HG03039 (cell line): Measurements from ENCODE around the gene MRPL55.

Experiments used
- ATAC-seq: cut with Tn5 transposase; IDR thresholded peaks from one replicate; pipeline ENCODE4 v1.9.1; 2021; ENCODE audit warnings: mild to moderate bottlenecking, moderate library complexity; ENCODE audit not compliant: unreplicated experiment

The MRPL55 gene

DNA sequence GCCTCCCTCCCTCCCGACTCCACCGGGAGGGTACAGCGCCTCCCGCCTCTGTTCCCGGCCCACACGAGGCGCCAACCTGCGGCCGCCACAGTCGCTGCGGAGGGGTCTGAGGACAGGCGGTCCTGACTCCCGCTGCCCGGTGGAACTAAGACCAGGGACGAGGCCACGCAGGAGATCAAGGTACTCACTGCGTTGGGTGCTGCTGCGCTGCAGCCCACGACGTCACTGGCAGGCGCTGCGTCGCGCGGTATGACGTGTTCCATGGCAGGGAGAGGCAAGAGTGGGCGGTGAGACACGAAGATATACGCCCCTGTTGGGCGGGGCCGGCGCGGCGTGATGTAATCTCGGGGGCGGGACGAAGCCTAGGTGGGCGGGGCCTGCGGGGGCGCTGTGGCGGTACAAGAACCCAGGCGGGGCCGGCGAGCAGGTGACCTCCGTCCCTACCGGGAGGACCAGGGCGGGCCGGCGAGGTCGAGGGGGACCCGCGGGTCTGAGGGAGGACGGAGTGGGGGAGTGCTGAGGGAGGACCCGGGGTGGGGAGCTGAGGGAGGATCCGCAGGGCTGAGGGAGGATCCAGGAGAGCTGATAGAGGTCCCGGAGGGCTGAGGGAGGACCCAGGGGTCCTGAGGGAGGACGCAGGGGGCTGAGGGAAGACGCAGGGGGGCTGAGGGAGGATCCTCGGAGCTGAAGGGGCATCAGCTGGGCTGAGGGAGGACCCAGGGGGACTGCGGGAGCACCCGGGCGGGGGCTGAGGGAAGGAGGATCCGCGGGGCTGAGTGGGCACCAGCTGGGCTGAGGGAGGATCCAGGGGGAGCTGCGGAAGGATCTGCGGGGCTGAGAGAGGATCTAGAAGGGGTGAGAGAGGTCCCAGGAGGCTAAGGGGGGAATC, at the start of gene MRPL55:
Gene MRPL55, minus strand, starts transcription at position 227 of the 889 bp plus-strand sequence. CDS start 1,039 bp downstream, outside the sequence.
- peak; percentile 83 for ATAC-seq

DNA sequence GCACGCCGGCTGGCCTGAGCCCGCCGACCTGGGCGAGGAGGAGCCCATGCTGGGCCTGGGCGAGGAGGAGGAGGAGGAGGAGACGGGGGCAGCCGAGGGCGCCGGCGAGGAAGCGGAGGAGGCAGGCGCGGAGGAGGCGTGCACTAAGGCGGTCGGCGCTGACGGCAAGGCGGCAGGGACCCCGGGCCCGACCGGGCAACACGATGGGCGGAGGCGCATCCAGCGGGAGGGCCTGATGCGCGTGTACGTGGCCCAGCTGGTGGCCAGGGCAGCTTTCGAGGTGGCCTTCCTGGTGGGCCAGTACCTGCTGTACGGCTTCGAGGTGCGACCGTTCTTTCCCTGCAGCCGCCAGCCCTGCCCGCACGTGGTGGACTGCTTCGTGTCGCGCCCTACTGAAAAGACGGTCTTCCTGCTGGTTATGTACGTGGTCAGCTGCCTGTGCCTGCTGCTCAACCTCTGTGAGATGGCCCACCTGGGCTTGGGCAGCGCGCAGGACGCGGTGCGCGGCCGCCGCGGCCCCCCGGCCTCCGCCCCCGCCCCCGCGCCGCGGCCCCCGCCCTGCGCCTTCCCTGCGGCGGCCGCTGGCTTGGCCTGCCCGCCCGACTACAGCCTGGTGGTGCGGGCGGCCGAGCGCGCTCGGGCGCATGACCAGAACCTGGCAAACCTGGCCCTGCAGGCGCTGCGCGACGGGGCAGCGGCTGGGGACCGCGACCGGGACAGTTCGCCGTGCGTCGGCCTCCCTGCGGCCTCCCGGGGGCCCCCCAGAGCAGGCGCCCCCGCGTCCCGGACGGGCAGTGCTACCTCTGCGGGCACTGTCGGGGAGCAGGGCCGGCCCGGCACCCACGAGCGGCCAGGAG, 49.3 kb upstream of the MRPL55 start:
- no peak for ATAC-seq

DNA sequence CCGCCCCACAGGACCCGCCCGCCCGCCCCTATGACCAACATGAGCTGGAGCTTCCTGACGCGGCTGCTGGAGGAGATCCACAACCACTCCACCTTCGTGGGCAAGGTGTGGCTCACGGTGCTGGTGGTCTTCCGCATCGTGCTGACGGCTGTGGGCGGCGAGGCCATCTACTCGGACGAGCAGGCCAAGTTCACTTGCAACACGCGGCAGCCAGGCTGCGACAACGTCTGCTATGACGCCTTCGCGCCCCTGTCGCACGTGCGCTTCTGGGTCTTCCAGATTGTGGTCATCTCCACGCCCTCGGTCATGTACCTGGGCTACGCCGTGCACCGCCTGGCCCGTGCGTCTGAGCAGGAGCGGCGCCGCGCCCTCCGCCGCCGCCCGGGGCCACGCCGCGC, 48.6 kb upstream of the MRPL55 start:
- ATAC-seq = no peak

DNA sequence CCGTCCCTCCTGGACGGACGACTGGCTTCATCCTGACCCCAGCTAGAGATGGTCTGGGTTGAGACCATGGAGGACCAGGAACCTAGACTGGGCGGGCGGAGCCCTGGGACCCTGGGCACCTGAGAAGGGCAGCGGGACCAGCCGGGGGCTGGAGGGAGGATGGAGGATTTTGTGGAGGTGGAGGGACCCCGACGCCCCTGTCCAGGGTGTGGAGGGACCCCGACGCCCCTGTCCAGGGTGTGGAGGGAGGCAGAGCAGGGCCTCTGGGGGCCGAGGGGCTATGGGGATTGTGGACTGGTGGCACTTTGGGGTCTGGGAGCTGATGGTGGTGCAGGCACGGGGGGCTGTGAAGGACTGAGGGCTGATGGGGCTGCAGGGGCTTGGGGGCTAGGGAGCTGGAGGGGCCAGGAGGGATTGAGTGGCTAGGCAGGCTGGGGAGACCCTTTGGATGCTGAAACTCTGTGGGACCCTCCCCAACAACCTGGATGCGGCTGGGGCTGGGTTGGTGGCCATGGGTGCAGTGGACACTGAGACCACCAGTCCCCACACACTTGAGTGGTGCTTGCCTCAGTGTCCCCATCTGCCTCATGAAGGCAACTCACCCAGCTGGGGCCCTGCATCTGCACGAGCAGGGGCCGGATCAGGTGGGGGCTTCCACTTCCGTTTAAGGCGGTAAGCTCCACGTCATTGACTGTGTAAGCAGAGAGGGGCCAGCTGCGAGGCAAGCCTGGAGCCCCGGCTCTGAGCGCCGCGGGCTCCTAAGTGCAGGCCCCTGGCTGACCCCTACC, 48.0 kb upstream of the MRPL55 start:
- ATAC-seq = no peak

DNA sequence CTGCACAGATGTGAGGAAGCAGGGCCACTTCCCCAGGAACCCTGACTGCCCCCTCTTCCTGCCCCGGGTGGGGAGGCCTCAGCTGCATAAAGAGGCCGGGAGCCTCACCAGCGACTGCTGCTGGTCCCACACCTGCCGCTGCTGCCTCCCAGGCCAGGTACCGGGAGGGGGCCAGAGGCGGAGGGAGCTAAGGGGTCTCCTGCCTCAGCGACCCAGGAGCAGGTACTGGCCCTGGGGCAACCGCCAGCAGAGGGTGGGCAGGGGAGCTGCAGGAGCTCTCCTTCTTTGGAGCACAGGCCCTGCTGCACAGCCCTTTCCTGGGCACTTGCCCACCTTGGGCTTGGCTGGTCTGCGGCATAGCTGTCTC, 47.4 kb upstream of the MRPL55 start:
- no peak for ATAC-seq

DNA sequence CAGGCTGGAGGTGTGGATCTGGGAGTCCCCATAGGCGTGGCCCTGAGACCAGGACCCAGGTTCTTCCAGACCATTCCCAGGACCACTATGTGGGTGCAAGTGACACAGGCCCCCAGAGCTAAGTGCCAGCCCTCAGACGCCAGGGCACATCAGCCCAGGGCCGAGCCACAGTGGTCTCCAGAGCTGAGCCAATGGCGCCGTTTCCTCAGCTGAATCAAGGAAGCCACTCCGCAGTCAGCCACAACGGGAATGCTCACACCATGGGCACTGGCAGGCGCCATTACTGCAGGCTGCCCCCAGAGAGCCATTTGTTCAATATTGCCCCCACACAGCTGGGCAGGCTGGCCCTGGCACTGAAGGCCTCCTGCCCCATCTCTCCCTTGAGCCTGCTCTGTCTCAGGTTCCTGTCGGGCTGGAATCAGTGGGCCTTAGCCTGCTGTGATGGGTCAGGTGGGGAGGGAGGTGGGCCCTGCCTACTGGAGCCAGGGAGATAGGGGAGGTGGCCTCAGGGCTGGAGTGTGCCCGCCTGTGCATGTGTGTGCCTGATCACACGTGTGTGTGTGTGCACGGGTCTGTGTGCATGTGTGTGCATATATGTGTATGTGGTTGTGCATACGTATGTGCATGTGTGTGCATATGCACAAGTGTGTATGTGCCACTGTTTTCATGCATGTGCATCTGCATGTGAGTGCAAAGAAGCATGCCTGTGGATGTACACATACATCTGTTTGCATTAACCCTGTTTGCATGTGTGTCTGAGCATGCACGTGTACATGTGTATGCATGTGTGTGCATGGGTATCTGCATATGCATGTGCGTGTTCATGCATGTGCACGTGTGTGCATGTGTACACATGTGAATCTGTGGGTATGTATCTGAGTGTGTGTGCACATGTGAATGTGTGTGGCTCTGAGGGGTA, 46.8 kb upstream of the MRPL55 start:
- ATAC-seq = no peak

DNA sequence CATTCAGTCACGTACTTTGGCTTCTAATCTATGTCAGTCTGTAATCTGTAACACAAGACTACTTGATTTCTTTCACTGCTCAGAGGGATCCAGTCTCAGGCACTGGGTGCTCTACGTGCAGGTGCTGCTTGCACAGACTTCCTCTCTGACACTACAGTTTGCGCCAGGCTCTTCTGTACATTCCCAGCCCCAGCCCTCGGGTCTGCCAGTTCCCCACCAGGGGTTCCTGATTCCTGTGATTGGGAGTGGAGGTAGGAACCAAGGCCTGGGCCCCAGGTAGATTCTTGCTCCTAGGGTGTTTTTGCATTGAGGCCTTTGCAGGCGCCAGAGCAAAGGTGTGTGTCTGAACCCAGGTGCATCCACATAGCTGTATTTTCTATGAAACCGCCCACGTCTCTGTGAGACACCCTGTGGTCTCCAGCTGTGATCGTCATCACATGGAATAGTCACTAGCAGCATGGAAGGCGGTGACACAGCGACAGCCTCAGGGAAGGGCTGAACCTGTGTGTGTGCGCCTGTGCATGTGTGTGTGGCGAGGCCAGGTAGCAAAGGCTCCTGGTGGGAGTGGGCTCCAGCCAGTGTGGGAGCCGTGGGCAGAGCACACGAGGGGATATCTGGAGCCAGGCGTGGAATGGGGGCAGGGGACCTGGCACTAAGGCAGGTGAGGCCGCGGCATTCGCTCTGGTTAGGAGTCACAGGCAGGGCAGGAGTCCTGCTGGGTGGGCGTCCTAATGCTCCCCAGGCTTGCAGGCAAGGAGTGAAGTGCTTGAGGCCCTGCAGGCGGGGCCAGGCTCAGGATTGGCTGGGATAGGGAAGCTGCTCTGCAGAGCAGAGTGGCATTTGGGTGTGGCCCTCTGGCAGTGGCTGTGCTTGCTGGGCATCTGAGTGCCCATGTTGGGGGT, 45.8 kb upstream of the MRPL55 start:
- ATAC-seq = no peak

DNA sequence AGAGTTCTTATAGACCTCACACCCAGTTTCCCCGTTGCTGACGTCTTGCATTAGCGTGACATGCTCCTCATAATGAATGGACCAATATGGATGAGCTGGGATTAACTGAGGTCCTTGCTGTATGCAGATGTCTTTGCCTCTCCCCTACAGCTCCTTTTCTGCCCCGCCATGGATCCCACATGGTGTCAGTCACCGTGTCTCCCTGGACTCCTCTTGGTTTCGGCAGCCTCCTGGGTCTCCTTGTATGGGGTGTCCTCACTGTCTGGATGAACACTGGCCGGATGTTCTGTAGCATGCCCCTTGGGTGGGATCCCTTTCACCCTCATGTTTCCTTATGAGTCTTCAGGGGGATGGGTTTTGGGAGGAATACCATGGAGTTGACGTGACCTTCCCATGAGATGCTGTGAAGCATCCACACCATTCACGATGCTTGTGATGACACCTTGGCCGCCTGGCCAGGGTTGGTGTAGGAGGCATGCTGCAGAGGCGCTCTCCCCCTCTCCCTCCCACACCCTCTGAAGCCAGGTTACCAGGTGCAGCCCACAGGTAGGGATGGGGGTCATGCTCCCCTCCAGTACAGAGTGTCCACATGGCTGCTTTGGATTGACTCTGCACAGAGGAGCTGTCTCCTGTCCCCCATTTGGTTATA, 45.0 kb upstream of the MRPL55 start:
- ATAC-seq = no peak

DNA sequence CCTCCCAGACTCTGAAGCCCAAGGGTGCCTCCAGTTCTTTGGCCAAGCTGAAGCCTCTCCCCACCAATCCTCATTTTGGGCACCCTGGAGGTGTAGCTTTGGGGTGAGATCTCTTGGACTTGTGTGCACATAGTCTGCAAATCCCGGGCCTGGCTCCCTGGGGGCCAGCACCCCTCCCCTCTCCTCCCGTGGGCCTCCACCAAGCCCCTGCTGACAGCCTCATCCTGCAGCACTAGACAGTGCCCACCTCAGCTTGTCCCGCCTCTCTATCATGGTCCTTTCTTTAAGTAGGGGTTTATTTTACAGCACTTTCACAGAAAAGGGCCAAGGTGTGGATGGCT, 43.8 kb upstream of the MRPL55 start:
- ATAC-seq = no peak

DNA sequence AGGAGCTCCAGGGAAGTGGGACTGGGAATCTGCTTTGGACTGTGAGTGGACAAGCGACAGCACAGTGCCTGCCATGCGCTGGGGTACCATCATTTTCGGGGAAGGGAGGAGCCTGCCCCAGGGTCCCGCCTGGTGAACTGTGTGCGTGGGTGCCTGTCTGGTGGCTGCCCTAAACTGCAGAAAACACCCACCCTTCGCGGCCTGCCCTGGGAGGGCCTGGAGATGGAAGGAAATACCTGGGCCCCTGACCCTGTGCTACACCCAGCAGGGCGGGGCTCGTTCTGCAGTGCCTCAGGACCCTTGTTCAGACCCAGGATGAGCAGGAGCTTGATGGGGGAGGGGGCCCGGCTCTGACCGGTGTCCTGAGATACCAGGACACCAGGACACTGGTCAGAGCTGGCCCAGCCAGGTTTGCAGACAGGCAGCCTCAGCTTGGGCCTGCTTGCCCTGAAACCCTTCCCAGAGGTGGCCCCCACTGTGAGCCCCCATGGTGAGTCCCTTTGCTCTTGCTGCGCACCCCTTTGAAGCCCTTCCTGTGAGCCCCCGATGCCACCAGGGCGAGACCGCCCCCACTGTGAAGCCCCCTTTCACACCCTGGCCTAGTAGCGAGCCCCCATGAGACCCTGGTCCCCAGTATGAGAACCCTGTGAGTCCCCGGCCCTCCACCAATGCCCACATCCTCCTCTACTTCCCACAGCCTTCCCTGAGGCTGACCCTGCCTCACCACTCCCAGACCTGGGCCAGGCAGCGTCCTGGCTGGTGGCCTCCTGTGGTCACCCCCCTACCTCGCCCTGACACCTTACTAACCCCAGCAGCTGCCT, 43.2 kb upstream of the MRPL55 start:
- ATAC-seq = no peak

DNA sequence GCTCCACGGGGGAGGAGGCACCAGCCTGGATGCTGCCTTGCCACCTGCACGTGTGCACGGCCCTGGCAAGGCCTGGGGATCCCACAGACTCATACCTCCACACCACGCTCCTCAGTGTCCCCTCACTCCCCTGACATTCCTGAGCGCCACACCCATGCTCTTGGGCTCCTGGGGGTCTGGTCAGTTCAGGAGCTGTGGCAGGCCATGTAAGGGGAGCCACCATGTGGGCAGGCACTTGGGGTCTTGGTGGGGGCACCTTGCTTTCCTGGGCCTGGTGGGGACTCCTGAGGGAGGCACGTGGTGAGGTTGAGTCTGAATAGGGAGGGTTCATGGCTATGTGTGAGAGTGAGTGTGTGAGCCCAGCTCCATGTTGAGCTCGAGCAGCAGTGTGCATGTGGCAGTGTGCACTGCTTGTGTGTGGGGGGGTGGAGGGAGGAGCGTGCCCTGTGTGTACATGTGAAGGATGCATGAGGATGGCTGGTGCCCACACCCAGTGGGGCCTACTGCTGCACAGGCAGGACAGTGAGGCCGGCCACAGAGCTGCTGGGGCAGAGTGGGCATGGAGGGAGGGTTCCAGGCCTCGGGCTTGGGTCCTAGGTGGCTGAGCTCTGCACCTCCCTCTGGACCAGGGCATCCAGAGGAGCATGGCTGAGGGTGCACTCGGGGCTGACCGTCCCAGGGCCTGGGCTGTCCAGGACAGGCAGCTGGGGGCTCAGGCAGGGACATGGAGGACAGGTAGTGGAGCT, 42.3 kb upstream of the MRPL55 start:
- no peak for ATAC-seq

DNA sequence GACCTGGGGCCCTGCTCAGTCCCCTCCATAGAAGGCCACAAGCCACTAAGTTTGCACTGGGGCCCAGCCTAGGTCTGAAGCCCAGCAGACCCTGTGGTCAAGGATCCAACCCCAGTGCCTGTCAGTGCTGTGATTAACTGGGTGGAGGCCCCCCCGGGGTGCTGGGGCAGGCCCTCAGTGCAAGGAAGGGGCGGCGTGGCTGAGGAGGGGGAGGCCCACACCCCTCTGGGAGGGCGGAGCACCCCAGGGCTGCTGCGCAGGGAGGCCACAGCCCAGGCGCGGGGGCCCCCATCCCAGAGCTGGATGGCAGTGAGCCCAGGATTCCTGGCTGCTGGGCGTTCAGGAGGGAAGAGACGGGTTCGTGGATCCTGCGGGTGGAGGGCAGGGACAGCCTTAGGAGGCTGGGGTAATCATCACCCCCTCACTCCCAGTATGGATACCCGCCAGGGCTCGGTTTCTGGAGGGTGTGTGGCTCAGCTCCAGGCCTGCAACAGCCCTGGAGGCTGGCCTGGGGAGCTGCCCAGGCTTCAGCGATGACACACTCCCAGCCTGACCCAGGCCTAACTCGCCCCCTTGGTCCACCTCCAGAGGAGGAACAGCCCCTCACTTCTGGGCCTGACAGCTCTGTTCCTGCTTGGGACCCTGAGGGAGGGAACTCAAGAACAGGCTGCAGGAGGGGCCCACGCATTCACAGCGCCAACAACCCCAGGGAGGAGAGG, 41.5 kb upstream of the MRPL55 start:
- ATAC-seq = no peak

DNA sequence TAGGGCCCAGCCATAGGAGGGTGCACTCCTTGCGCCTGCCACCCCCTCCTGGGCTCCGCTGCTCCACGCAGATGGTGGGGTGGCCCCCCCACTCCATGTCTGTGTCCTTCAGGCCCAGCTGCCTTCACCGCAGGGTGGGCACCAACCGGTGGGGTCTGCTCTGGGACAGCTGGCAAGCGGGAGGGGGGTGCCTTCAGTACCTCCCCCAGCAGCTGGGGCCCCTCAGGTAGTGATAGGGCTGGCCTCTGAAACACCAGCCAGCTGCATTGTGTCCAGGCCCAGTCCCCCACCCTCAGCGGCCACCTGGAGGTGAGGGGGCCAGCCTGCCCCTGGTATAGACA, 41.0 kb upstream of the MRPL55 start:
- ATAC-seq = no peak

DNA sequence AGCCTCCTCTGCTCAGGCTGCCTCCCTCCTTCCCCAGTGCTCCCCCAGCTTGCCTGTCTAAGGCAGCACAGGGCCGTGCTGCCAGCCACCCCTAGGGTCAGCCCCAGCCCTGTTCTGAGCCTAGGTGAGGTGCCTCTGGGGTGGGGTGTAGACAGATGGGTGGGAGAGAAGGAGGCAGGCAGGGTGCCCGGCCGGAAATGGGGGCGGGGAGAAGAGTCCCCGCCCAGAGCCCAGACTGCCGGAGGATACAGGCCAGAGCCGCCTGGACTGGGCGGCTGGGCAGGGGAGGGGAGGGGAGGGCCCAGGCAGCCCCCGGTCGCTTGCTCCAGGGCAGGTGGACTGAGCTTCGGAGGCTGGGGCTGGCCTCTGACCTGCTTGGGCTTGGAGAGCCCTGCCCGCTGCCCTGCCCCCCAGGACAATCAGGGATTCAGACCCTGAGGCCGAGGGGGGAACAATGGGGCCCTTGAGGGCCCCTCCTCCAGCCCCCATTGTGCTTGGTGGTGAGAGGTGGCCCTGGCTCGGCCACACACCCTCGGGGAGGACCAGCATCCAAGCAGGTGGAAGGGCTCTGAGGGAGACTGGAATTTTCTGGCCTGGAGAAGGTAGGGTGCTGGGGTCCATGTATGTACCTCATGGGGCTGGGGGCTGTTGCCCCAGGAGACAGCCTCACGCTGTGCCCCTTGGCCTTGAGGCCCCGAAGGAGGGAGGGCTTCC, 40.5 kb upstream of the MRPL55 start, which contains the start of gene GJC2:
Gene GJC2, plus strand, starts transcription at position 525 of the 714 bp plus-strand sequence. CDS start 7,829 bp downstream, outside the sequence.
- no peak for ATAC-seq

DNA sequence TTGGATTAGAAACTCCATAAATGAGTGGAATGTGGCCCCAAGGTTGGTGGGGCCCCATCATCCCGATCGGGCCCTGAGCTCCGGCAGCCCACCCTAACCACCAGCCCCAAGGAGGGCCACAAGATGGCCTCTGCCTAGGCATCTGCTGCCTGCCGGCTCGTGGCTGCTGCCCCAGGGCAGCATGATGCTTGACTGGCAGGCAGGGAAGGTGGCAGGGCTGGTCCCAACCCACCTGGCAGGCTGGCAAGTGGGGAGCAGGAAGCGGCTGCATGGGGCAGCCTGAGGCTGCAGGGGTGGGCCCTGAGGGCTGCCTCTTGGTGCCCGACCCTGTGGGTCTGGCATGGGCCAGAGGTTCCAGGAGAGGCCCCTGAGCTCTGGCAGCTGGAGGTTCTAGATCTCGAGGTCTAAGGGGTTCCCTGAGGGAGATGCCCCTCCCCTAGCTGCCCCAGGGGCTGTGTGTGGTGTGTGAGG, 39.9 kb upstream of the MRPL55 start:
- ATAC-seq = no peak
